ENCODE data around the gene SOS2.

DNA sequence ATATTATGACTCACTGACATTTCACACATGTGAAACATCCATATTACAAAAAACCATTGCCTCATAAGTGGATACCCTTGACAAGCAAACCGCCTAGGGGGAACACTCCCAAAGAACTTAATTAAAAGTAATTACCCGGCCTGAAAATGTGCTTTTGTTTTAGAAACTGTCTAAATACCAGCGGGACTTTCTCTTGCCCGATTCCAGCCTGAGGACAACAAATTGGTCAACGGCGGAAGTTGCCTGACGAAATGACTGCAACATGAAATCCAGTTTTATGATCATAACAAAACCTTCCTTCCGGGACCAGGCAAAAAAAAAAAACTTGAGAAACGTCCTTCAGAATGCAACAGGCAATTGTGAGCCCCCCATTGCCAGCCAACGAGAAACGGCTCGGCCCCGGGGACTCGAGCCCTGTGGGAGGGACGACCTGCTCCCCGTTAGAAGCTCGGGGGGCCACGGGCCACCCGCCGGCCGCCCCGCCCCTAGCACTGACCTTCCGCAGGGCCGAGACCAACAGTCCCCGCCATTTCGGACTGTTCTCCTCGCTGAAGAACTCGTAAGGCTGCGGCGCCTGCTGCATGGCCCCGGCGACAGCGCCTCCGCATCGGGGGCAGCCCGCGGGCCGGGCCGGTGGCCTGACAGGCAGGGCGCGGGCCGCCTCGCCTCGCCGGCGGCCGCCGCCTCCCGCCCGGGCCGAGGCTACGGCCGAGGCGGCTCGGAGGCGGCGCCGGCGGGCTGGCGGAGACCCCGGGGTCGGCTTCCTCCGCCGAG is 490 bp downstream of the SOS2 start:
- TF ChIP-seq, protein P1, sequence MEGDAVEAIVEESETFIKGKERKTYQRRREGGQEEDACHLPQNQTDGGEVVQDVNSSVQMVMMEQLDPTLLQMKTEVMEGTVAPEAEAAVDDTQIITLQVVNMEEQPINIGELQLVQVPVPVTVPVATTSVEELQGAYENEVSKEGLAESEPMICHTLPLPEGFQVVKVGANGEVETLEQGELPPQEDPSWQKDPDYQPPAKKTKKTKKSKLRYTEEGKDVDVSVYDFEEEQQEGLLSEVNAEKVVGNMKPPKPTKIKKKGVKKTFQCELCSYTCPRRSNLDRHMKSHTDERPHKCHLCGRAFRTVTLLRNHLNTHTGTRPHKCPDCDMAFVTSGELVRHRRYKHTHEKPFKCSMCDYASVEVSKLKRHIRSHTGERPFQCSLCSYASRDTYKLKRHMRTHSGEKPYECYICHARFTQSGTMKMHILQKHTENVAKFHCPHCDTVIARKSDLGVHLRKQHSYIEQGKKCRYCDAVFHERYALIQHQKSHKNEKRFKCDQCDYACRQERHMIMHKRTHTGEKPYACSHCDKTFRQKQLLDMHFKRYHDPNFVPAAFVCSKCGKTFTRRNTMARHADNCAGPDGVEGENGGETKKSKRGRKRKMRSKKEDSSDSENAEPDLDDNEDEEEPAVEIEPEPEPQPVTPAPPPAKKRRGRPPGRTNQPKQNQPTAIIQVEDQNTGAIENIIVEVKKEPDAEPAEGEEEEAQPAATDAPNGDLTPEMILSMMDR (conservative IDR thresholded peaks at IDR 0.05): no peak
- no peak for TF ChIP-seq EZH2 (IDR thresholded peaks at IDR 0.05; ENCODE audit: low read depth)

All from PC-9 (cell line).